Mucosa of stomach (tissue), 1 donor: ENCODE results near the gene SHANK1.

Experiments used
- H3K27me3 ChIP-seq: one replicate; pipeline ENCODE4 v1.7.0; 2013; ENCODE audit warnings: mild to moderate bottlenecking, low read length; ENCODE audit not compliant: control insufficient read depth, insufficient read depth
- H3K36me3 ChIP-seq: one replicate; pipeline ENCODE4 v1.7.0; 2013; ENCODE audit warnings: low read length; ENCODE audit not compliant: control insufficient read depth, insufficient read depth
- H3K4me1 ChIP-seq: one replicate; pipeline ENCODE4 v1.7.0; 2013; ENCODE audit warnings: mild to moderate bottlenecking, low read length; ENCODE audit not compliant: control insufficient read depth, insufficient read depth
- H3K4me3 ChIP-seq: one replicate; pipeline ENCODE4 v1.7.0; 2013; ENCODE audit warnings: low read length
- H3K9ac ChIP-seq: one replicate; pipeline ENCODE4 v1.7.0; 2013; ENCODE audit warnings: mild to moderate bottlenecking, low read length, moderate library complexity
- H3K9me3 ChIP-seq: one replicate; pipeline ENCODE4 v1.7.0; 2013; ENCODE audit warnings: mild to moderate bottlenecking, low read length, moderate library complexity; ENCODE audit not compliant: control insufficient read depth
- donor health status: Pancreatic carcinoma.

SHANK1 gene

DNA sequence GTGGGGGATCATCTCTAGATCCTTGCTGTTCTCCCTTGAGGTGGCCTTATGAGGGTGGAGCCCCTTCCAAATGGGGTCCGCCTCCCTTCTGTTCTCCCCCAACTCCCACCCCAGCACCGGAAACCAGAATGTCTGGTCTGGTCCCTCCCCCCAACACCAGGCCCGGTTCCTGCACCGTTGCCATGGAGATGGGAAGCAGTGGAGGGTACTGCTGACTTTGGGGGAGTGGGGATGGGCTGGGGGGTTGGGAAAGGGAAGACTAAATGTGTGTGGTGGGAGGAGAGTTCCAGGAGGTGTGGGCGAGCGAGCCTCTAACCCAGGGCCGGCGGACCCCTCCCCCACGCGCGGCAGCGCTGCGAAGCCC, 1.7 kb downstream of the SHANK1 start:
- no peaks in the 10 kb centered on the region for H3K9me3 ChIP-seq
- no peaks in the 10 kb centered on the region for H3K36me3 ChIP-seq
- no peaks in the 10 kb centered on the region for H3K4me1 ChIP-seq
- no peak overlapping the region for H3K9ac ChIP-seq
- peaks cover 46% of the 10 kb centered on the region for H3K27me3 ChIP-seq
- no peak overlapping the region for H3K4me3 ChIP-seq

DNA sequence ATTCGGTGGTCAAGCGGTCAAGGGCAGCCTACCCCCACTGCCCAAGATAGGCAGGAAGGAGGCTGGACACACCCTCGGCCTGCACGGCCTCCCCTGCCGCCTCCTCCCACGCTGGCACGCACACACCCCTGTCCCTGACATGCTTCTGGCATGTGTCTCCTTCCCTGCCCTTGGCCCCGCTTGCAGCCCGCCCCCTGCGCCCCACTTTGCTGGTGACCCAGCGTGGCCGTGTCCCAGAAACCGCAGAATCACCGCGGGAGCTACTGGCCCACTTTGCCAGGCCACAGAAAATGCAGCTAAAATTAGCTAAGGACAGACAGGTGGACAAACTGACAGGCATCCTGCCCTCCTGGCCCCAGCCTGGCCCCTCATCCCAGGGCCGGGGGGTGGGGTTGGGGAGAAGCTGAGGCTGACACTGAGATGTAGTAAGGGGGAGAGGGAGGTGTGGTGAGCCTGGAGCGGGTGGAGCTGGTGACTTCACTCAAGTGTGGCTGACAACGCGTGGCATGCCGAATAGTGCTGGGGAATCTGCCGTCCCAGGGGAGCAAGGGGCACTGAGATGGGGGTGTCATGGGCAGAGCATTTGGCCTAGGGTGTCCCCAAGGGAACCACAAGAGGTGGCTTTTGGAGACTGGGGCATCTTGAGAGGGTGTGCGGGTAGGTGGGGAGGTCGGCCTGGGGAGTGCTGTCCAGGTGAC, 2.4 kb downstream of the SHANK1 start:
- H3K9me3 ChIP-seq = no peaks in the 10 kb centered on the region
- H3K27me3 ChIP-seq = peaks cover 39% of the 10 kb centered on the region

DNA sequence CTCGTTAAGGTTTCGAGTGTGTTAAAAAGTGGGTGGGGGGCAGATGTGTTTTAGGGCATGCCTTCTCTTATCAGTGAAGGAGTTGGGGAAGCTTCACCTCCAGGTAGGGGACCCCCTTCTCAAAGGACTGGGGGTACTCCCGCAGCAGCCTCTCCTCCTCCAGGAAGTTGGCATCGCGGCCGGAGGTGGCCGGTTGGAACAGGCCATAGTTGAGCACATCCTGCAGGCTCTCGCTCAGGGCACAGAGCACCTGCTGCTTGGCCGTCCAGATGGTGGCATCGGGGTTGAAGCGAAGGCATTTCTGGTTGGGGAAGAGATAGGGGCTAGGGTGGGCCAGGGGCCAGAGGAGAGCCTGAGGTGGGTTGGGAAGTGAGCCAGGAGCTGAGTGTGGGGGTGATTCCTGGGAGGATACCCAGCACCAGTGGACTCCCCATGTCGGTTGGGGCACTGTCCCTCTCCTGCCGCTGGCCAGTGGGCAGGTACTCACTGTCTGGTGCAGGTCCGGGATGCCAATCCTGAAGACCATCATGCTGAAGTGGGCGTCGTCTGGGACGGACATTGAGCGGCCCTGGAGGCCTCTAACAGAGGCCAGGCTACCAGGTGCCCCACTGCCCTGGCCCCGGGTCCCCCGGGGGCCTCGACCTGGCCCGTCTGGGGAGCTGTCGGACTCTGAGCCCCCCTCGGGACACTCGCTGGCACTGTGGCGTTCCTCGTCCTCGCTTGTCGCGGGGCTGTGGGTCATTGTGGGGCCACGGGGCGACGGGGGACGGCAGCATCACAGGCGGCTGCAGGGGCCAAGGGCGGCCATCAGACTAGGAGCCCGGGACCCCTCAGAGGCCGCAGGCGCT, 3.2 kb downstream of the SHANK1 start:
- Histone ChIP-seq H3K4me1 (no peaks in the 10 kb centered on the region), H3K27me3 (peaks cover 35% of the 10 kb centered on the region), H3K36me3 (no peaks in the 10 kb centered on the region), H3K9me3 (no peaks in the 10 kb centered on the region), H3K9ac (no peak overlapping the region), H3K4me3 (no peak overlapping the region)

More for the DNA sequence above, 2.4 kb downstream of the SHANK1 start:
- H3K4me3 ChIP-seq = no peak overlapping the region
- H3K4me1 ChIP-seq = no peaks in the 10 kb centered on the region
- no peak overlapping the region for H3K9ac ChIP-seq
- H3K36me3 ChIP-seq = no peaks in the 10 kb centered on the region

DNA sequence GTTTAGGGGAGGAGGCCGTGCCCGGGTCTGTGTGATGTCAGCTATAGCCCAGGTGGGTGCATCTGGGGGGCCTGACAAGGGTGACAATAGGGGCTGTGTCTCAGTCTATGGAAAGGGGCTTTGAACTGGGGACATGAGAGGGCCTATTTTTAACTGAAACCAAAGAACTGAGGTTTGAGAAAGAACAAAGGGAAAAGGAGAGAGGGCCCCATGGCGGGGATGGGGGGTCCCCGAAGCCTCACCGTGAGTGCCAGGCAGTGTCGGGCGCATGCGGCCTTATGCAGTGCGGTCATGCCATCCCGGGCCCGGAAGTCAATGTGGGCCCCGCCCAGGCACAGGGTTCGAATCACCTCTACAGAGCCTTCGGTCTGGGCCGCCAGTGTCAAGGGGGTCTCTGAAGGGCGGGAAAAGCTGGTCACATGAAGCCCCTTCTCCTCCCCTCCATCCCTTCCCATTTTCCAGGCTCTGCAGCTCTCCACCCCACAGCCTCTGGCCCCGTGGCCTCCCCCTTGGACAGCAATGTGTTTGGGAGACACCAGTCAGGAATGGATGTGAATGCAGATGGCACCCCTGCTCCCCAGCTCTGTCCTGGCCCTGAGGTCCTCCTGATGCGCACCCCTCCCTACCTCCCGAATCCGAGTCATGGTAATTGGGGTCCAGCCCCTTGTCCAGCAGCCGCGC, 5.9 kb downstream of the SHANK1 start:
- Histone ChIP-seq H3K9me3 (no peaks in the 10 kb centered on the region), H3K4me3 (no peak overlapping the region), H3K36me3 (no peaks in the 10 kb centered on the region), H3K4me1 (no peaks in the 10 kb centered on the region), H3K9ac (no peak overlapping the region), H3K27me3 (peaks cover 20% of the 10 kb centered on the region)

DNA sequence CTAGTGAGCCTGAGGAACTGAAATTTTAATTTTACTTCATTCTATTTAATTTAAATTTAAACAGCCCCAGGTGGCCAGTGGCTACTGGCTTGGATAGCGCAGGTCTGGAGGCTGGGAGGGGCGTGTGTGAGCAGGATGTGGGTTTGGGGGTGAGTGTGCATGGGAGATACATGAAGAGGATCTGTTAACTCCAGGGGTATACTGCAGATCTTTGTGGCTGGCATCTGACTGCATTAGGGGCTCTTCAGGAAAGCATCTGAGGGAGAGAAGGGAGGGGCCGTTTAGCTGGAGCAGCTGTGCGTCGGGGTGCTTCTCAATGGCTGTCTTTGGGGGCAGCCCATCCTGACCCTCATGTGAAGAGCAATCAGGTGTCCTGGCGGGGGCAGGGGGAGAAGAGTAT, 6.8 kb downstream of the SHANK1 start:
- Histone ChIP-seq H3K36me3 (no peaks in the 10 kb centered on the region), H3K4me1 (no peaks in the 10 kb centered on the region)

DNA sequence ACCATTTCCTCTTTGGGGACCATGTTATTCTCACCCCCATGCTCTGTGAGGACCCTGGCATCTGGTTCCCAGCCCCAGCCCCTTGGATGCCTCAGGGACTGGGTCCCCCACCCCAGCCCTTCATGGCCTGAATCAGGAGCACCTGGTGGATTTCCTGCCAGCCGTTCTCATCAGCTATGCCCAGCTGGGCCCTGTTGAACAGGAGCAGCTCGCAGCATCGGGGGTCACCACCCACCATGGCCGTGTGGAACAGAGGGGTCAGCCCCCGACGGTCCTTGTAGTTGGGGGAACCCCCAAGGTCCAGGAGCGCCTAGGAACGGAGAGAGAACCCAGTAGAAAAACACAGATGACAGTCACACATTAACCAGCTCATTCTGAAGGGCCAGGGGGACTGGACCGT, 7.8 kb downstream of the SHANK1 start:
- Histone ChIP-seq H3K27me3 (peaks cover 4% of the 10 kb centered on the region), H3K9ac (no peak overlapping the region), H3K36me3 (no peaks in the 10 kb centered on the region), H3K4me3 (no peak overlapping the region), H3K9me3 (no peaks in the 10 kb centered on the region), H3K4me1 (no peaks in the 10 kb centered on the region)

More for the DNA sequence above, 6.8 kb downstream of the SHANK1 start:
- H3K9ac ChIP-seq = no peak overlapping the region
- no peaks in the 10 kb centered on the region for H3K9me3 ChIP-seq
- H3K4me3 ChIP-seq = no peak overlapping the region
- H3K27me3 ChIP-seq = peaks cover 13% of the 10 kb centered on the region

DNA sequence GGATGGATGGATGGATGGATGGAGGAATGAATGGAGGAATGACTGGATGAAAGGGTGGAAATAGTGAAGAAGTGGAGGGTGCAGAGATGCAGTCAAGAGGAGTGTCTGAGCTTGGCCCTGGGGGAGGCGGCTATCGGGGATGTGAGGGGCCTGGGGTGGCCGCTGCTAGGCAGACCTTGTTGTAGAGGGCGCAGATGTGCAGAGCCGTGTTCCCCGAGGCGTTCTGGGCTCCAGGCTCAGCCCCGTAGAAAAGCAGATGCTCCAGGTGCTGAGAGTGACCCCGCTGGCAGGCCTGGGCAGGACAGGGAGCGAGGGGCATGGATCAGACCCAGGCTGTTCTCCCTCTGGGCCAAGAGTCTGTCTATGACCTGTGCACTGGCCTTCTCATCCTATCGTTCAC, 8.4 kb downstream of the SHANK1 start:
- Histone ChIP-seq H3K9me3 (no peaks in the 10 kb centered on the region), H3K9ac (no peak overlapping the region), H3K27me3 (peaks cover 4% of the 10 kb centered on the region), H3K4me1 (no peaks in the 10 kb centered on the region), H3K4me3 (no peak overlapping the region), H3K36me3 (no peaks in the 10 kb centered on the region)

DNA sequence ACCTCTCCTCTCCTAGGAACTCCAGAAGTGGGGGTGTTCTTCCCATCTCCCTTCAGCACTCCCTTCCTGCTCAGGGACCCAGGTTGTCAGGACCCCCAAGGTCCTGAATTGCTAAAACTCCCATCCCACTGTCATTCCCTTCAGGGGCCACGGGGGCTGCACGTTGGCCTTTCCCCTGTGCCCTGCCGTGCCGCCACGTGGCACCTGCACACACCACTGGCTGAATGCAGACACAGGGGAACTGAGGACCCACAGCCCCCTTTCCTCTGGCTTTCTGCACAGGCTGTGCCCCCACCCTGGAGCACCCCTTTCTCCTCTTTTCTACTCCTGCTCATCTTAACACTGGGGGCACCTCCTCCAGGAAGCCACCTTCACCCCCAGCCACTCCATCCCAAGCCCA, 9.0 kb downstream of the SHANK1 start:
- no peak overlapping the region for H3K9ac ChIP-seq
- no peak overlapping the region for H3K4me3 ChIP-seq
- no peaks in the 10 kb centered on the region for H3K36me3 ChIP-seq
- no peaks in the 10 kb centered on the region for H3K9me3 ChIP-seq
- H3K4me1 ChIP-seq = no peaks in the 10 kb centered on the region
- peaks cover 4% of the 10 kb centered on the region for H3K27me3 ChIP-seq

DNA sequence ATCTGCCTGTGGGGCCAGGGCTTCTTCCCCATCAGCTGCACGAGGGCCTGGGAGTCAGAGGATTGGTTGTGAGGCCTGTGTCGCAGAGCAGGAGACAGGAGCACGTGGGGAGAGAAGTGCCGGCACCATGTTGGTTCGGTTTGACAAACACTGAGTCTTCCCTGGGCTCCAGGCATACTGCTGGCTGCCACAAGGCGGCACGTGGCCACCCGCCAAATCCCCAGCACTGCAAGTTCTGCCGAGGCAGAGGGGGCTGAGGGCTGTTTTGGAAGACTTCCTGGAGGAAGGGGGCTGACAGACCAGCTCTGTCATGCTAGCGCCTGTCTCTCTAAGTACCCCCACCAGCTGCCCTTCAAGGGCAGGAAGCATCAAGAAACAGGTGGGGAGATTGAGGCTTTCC, 9.5 kb downstream of the SHANK1 start:
- Histone ChIP-seq H3K36me3 (no peaks in the 10 kb centered on the region), H3K4me1 (no peaks in the 10 kb centered on the region), H3K9me3 (no peaks in the 10 kb centered on the region), H3K4me3 (no peak overlapping the region), H3K27me3 (peaks cover 4% of the 10 kb centered on the region), H3K9ac (no peak overlapping the region)

DNA sequence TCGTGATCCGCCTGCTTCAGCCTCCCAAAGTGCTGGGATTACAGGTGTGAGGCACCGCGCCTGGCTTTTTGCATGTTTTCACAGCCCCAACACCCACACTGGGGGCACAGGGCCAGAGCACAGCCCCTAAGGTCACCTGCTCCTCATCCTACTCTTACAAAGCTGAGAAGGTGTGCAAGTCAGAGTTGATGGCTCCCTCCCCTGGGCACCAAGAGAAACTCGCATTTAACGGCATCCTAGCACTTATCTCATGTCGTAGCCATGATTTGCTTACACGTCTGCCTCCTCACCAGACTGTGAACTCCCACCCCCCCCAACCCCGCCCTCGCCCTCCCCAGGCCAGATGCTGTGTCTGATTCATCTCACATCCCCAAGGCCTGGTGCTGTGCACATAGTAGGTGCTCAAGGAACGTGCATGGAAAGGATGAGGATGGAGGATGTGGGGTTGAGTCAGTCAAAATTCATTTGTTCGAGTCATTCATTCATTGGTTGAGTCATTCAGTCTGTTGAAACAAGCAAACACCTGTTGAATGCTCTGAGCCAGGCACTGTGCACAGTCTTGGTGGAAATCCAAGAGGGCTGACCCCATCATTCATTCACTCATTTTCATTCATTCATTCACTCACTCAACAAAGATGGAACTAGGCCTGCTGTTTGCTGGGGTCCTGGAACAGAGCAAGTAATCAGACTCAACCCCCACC, 11.3 kb downstream of the SHANK1 start:
- Histone ChIP-seq H3K4me1 (no peaks in the 10 kb centered on the region), H3K36me3 (no peaks in the 10 kb centered on the region), H3K27me3 (peaks cover 13% of the 10 kb centered on the region), H3K4me3 (no peak overlapping the region), H3K9ac (no peak overlapping the region), H3K9me3 (no peaks in the 10 kb centered on the region)

DNA sequence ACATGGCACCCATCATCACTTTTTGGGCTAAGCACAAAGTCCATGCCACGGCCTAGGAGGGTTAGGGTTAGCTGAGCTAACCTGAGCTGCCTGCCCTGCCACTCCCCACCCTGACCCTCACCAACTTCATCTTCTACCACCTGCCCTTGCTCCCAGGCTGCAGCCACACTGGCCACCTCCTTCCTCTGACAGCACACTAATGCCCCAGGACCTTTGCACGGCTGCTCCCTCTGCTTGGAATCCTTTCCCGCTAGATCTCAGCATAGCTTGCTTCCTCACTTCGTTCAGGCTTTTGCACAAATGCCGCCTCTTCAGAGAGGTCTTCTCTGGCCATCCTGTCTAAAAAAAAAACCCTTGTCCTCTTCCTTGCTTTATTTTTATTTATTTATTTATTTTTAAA, 13.2 kb downstream of the SHANK1 start:
- Histone ChIP-seq H3K27me3 (peaks cover 18% of the 10 kb centered on the region), H3K4me3 (no peak overlapping the region), H3K4me1 (no peaks in the 10 kb centered on the region), H3K9me3 (no peaks in the 10 kb centered on the region), H3K36me3 (no peaks in the 10 kb centered on the region), H3K9ac (no peak overlapping the region)
